Measurements from ENCODE around the gene SNTB2.

The SNTB2 gene

DNA sequence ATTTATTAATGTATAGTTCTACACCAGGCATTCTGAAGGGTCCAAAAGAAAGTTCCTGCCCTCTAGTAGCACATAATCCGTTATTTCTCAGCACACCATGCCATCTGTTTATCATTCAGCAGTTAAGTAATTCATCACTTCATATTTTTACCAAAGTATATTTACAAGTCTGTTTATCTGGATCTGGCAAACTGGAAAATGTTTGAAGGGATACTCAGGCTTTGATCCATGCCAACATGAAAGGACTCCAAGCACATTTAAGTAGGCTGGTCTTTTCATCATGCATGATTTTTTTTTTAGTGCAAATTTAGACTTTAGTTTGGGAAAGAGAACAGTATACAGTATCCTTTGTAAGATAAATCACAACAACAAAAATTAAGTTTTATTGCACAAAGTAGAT lies 120.1 kb downstream of the SNTB2 start:
- no peak for DNase-seq (ENCODE audit: extremely low read depth, low read depth)
- TF ChIP-seq, protein P1, sequence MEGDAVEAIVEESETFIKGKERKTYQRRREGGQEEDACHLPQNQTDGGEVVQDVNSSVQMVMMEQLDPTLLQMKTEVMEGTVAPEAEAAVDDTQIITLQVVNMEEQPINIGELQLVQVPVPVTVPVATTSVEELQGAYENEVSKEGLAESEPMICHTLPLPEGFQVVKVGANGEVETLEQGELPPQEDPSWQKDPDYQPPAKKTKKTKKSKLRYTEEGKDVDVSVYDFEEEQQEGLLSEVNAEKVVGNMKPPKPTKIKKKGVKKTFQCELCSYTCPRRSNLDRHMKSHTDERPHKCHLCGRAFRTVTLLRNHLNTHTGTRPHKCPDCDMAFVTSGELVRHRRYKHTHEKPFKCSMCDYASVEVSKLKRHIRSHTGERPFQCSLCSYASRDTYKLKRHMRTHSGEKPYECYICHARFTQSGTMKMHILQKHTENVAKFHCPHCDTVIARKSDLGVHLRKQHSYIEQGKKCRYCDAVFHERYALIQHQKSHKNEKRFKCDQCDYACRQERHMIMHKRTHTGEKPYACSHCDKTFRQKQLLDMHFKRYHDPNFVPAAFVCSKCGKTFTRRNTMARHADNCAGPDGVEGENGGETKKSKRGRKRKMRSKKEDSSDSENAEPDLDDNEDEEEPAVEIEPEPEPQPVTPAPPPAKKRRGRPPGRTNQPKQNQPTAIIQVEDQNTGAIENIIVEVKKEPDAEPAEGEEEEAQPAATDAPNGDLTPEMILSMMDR (IDR thresholded peaks at IDR 0.05; ENCODE audit: low read depth, low read length, missing control alignments), result no peak
- no peak overlapping the region for H3K4me3 ChIP-seq (replicated peaks; ENCODE audit: low read depth, low read length)

DNA sequence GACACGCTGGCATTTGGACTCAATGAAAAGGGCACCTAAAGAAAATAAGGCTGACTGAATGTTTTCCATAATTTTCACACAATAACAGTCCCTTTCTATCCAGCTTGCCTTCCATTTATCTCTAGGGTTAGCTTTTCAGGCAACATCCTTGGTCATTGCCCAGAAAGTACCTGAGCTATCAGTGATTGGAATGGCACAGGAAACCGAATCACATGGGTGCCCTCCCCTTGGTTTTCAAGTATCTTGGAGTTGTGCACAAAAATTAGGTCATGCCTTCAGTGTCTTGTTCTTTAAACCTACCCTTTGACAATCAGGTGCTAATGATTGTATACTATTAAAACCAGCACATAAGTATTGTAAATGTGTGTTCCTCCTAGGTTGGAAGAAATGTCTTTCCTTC lies 120.9 kb downstream of the SNTB2 start:
- H3K4me3 ChIP-seq (replicated peaks; ENCODE audit: low read depth, low read length), result no peak overlapping the region
- DNase-seq (ENCODE audit: extremely low read depth, low read depth), result no peak
- TF ChIP-seq, protein P1 (IDR thresholded peaks at IDR 0.05; ENCODE audit: low read depth, low read length, missing control alignments), result no peak

DNA sequence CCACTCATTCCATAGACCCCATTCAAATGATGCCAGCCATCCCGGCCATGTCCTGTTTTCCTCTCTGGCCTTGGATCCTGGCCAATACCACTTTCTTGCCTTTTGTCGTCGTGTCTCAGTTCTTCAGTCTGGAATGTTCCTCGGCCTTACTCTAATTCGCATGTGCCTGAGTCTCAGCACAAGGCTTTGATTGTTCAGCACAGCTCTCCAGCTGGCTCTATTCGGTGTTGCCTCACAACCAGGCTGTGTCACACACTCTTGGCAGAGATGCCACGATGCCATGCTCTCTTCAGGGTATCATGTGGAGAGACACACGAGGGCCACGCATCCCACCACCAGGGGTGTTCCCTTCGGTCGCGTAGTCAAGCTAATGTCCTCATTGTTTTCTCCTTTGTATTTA lies 122.4 kb downstream of the SNTB2 start:
- TF ChIP-seq, protein P1 (IDR thresholded peaks at IDR 0.05; ENCODE audit: low read depth, low read length, missing control alignments), result no peak
- H3K4me3 ChIP-seq (replicated peaks; ENCODE audit: low read depth, low read length), result no peak overlapping the region
- DNase-seq (ENCODE audit: extremely low read depth, low read depth), result no peak

DNA sequence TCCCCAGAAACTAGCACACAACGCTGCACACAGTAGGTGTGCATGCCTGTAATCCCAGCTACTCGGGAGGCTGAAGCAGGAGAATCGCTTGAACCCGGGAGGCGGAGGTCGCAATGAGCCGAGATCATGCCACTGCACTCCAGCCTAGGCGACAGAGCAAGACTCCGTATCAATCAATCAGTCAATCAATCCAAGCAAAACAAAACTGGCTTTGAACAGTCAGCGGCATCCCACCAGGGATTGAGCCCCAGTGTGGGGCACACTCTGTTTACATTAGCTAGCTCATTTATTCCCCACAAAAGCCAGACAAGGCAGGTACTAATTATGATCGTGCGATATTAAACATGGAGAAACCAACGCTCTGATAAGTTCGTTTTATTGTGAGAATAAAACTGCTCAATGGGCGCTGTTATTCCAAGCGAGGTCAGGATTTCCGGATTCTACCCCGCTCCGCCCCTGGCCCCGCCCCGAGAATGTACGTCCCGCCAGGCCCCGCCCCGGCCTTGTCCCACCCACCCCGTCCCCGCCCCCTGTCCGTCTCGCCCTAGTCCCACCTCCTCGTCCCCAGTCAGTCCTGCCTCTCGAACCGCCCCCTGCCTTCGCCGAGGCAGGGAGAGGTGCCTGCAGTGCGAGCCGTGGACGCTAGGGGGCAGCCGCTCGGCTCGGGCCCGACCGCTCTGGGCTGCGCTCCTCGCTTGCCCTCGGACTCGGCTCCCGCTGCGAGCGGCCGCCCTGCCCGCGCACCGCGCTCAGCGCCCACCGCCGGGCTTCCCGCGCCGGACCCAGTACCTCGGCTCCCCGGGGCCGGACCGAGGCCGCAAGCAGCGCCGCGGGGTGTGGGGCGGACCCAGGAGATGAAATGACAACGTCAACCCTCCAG lies 123.9 kb downstream of the SNTB2 start, which contains the start of gene VPS4A:
Gene VPS4A, plus strand, starts transcription at position 698 of the 880 bp plus-strand sequence. Its CDS starts 162 bp downstream, at position 860.
- peak within 1 kb of the TSS; percentile 85 for H3K4me3 ChIP-seq (replicated peaks; ENCODE audit: low read depth, low read length)
- TF ChIP-seq, protein P1 (IDR thresholded peaks at IDR 0.05; ENCODE audit: low read depth, low read length, missing control alignments), result peak; percentile 65
- peak; percentile 76 for DNase-seq (ENCODE audit: extremely low read depth, low read depth)

DNA sequence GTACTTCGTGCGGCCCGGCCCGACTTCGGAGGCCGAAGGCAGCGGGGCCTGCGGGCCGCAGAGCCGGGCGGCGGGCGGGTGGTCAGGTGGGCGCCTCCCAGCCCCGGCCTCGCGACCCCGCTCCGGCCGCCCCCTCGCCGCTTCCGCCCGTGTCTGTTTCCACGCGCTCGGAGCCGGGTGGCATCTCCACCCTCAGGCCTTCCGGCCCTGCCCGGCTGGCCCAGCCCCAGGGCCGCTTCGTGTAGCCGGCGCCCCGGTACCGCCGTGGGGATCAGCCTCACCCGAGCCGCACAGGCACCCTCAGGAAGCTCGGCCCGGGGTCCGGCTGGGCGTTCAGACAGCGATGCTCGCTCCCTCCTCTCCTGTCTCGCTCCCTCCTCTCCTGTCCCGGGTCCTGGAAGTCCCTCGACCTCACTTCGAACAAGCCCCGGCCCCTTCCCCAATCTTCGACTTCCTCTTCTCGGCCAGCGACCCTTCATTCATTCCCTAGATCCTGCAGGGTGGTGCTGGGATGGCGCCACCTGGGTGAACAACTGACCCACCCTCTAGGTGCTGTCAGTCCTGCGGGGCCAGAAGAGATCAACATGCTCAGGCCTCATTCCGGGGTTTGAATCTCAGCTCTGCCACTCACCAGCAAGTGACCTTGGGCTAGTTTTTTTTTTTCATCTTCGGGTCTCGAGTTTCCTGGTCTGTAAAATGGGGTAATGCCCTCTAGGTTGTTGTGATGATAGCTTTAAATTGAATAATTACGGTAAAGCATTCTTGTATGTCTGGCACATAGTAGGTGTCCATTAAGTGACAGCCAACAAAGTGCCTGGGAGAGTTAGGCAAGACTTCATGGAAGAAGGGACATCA lies 124.8 kb downstream of the SNTB2 start:
- DNase-seq (ENCODE audit: extremely low read depth, low read depth), result no peak
- peak overlapping the region; percentile 85 for H3K4me3 ChIP-seq (replicated peaks; ENCODE audit: low read depth, low read length)
- TF ChIP-seq, protein P1 (IDR thresholded peaks at IDR 0.05; ENCODE audit: low read depth, low read length, missing control alignments), result no peak

DNA sequence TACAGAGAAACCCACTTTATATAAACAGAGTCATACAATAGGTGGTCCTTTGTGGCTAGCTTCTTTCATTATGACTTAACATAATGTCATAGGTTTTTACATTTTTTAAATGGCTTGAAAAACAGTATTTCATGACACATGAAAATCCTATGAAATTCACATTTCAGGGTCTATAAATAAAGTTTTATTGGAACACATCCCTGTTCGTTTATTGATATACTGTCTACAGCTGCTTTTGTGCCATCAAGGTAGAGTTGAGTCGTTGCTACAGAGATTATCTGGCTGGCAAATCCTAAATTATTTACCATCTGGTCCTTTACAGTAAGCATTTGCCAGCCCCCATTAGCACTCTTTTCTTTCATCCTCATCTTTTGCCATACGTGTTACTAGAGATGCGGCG lies 126.5 kb downstream of the SNTB2 start:
- no peak for DNase-seq (ENCODE audit: extremely low read depth, low read depth)
- H3K4me3 ChIP-seq (replicated peaks; ENCODE audit: low read depth, low read length), result no peak overlapping the region
- TF ChIP-seq, protein P1 (IDR thresholded peaks at IDR 0.05; ENCODE audit: low read depth, low read length, missing control alignments), result no peak

Data from HFF-Myc (cell line).